HG02678 (cell line): Measurements from ENCODE around the gene ENKD1.
A peak's percentile ranks its signal among the peaks of the same experiment; 100 is the strongest.

Source experiments
- ATAC-seq: cut with Tn5 transposase; IDR thresholded peaks from one replicate; pipeline ENCODE4 v1.9.1; 2021; ENCODE audit warnings: mild to moderate bottlenecking, moderate library complexity; ENCODE audit not compliant: unreplicated experiment

ENKD1 gene

GRCh38 chr16:67679935-67680897 lies 13.7 kb upstream of the ENKD1 start:
- no peak for ATAC-seq

GRCh38 chr16:67678354-67679023 lies 11.9 kb upstream of the ENKD1 start:
- no peak for ATAC-seq

- no peak for ATAC-seq
These were observed 11.2 kb upstream of the ENKD1 start for GRCh38 chr16:67677712-67678111.

- ATAC-seq, result no peak
These were observed 10.4 kb upstream of the ENKD1 start for GRCh38 chr16:67676939-67677338.

- no peak for ATAC-seq
These were observed 10.0 kb upstream of the ENKD1 start for GRCh38 chr16:67676516-67676915.

GRCh38 chr16:67675999-67676398 lies 9.4 kb upstream of the ENKD1 start:
- no peak for ATAC-seq

GRCh38 chr16:67675579-67675935 lies 9.0 kb upstream of the ENKD1 start:
- ATAC-seq, result no peak

- ATAC-seq, result no peak
These were observed 8.5 kb upstream of the ENKD1 start for GRCh38 chr16:67674851-67675578.

GRCh38 chr16:67673712-67674580 lies 7.4 kb upstream of the ENKD1 start:
- no peak for ATAC-seq

GRCh38 chr16:67672739-67673662 lies 6.5 kb upstream of the ENKD1 start:
- ATAC-seq, result no peak

GRCh38 chr16:67672306-67672705 lies 5.8 kb upstream of the ENKD1 start:
- ATAC-seq, result no peak

GRCh38 chr16:67669499-67670101 lies 3.0 kb upstream of the ENKD1 start:
- no peak for ATAC-seq

- no peak for ATAC-seq
These were observed 2.1 kb upstream of the ENKD1 start for GRCh38 chr16:67668495-67669157.

GRCh38 chr16:67667817-67668494 lies 1.4 kb upstream of the ENKD1 start:
- peak; percentile 81 for ATAC-seq

- no peak for ATAC-seq
These were observed 885 bp upstream of the ENKD1 start for GRCh38 chr16:67667453-67667816.

GRCh38 chr16:67666032-67666551 lies 458 bp downstream of the ENKD1 start:
- no peak for ATAC-seq

- no peak for ATAC-seq
These were observed 952 bp downstream of the ENKD1 start for GRCh38 chr16:67665598-67665997.

- no peak for ATAC-seq
These were observed 1.7 kb downstream of the ENKD1 start for GRCh38 chr16:67664871-67665270.
